H9 (cell line): ENCODE measurements around the gene BCKDHA. TPM values are rescaled to one million over a fixed set of nuclear protein-coding genes. Genes with fewer than 3 reads are reported as not detected.

Source experiments
- DNase-seq: peaks from one replicate; pipeline ENCODE4 v3.0.0-alpha.2; 2017
- H2AFZ ChIP-seq: one replicate; pipeline ENCODE4 v1.6.1; 2013; ENCODE audit warnings: mild to moderate bottlenecking, low read length, control low read depth, moderate library complexity
- H2AK5ac ChIP-seq: 2 replicates; pipeline ENCODE4 v1.6.1; 2013; ENCODE audit warnings: low read length, control low read depth, mixed read lengths; ENCODE audit not compliant: insufficient read length
- H2BK120ac ChIP-seq: one replicate; pipeline ENCODE4 v1.6.1; 2013; ENCODE audit warnings: low read depth, mild to moderate bottlenecking, low read length, control low read depth, inconsistent platforms; ENCODE audit not compliant: poor library complexity, severe bottlenecking
- H2BK12ac ChIP-seq: 2 replicates; pipeline ENCODE4 v1.6.1; 2013; ENCODE audit warnings: low read length, control low read depth, mixed read lengths, low read depth; ENCODE audit not compliant: insufficient read length
- H2BK15ac ChIP-seq: 2 replicates; pipeline ENCODE4 v1.6.1; 2013; ENCODE audit warnings: low read depth, low read length, control low read depth
- H2BK20ac ChIP-seq: one replicate; pipeline ENCODE4 v1.6.1; 2013; ENCODE audit warnings: low read depth, mild to moderate bottlenecking, low read length, control low read depth, inconsistent platforms; ENCODE audit not compliant: poor library complexity, severe bottlenecking
- H2BK5ac ChIP-seq: 2 replicates; pipeline ENCODE4 v1.6.1; 2013; ENCODE audit warnings: low read length, control low read depth, mixed read lengths; ENCODE audit not compliant: insufficient read length
- H3K14ac ChIP-seq: 2 replicates; pipeline ENCODE4 v1.6.1; 2013; ENCODE audit warnings: low read length, control low read depth; ENCODE audit not compliant: insufficient read depth
- H3K18ac ChIP-seq: 2 replicates; pipeline ENCODE4 v1.6.1; 2013; ENCODE audit warnings: low read depth, mild to moderate bottlenecking, mixed read lengths, low read length, control low read depth; ENCODE audit not compliant: insufficient read length
- H3K23ac ChIP-seq: 2 replicates; pipeline ENCODE4 v1.6.1; 2013; ENCODE audit warnings: low read length, control low read depth, mixed read lengths, low read depth; ENCODE audit not compliant: insufficient read length
- H3K23me2 ChIP-seq: 2 replicates; pipeline ENCODE4 v1.6.1; 2013; ENCODE audit warnings: low read depth, mild to moderate bottlenecking, mixed read lengths, low read length, control low read depth; ENCODE audit not compliant: insufficient read length, poor library complexity, severe bottlenecking
- H3K27ac ChIP-seq: 2 replicates; pipeline ENCODE4 v1.5.1; 2013; ENCODE audit warnings: low read length, control low read depth, mixed read lengths, low read depth; ENCODE audit not compliant: insufficient read length
- H3K27me3 ChIP-seq: 2 replicates; pipeline ENCODE4 v1.6.1; 2013; ENCODE audit warnings: low read length, control low read depth, inconsistent platforms; ENCODE audit not compliant: insufficient read depth
- H3K4ac ChIP-seq: 2 replicates; pipeline ENCODE4 v1.6.1; 2013; ENCODE audit warnings: low read depth, mild to moderate bottlenecking, control low read depth, inconsistent platforms, low read length, moderate library complexity
- H3K4me1 ChIP-seq: 2 replicates; pipeline ENCODE4 v1.6.1; 2013; ENCODE audit warnings: low read length, control low read depth, inconsistent platforms; ENCODE audit not compliant: insufficient read depth
- H3K4me2 ChIP-seq: 2 replicates; pipeline ENCODE4 v1.6.1; 2013; ENCODE audit warnings: low read length, control low read depth, mixed read lengths; ENCODE audit not compliant: insufficient read length, insufficient read depth
- H3K56ac ChIP-seq: 2 replicates; pipeline ENCODE4 v1.6.1; 2013; ENCODE audit warnings: low read depth, mild to moderate bottlenecking, mixed read lengths, low read length, control low read depth; ENCODE audit not compliant: insufficient read length
- H3K79me1 ChIP-seq: 2 replicates; pipeline ENCODE4 v1.6.1; 2013; ENCODE audit warnings: low read depth, mild to moderate bottlenecking, moderate library complexity, low read length, control low read depth, inconsistent platforms; ENCODE audit not compliant: insufficient read depth, poor library complexity, severe bottlenecking
- H3K79me2 ChIP-seq: 2 replicates; pipeline ENCODE4 v1.6.1; 2013; ENCODE audit warnings: low read length, control low read depth, inconsistent platforms; ENCODE audit not compliant: insufficient read depth
- H3K9ac ChIP-seq: 2 replicates; pipeline ENCODE4 v1.6.1; 2013; ENCODE audit warnings: low read length, control low read depth, mixed read lengths; ENCODE audit not compliant: insufficient read length; ENCODE audit errors: extremely low read depth
- H3K9me3 ChIP-seq: one replicate; pipeline ENCODE4 v1.6.1; 2013; ENCODE audit warnings: low read depth, low read length, inconsistent platforms; ENCODE audit not compliant: control insufficient read depth
- H3T11ph ChIP-seq: one replicate; pipeline ENCODE4 v1.6.1; 2013; ENCODE audit warnings: mild to moderate bottlenecking, low read length, control low read depth, inconsistent platforms
- H4K20me1 ChIP-seq: one replicate; pipeline ENCODE4 v1.6.1; 2013; ENCODE audit not compliant: control insufficient read depth, insufficient read length, insufficient read depth
- H4K5ac ChIP-seq: 2 replicates; pipeline ENCODE4 v1.6.1; 2013; ENCODE audit warnings: low read depth, mild to moderate bottlenecking, mixed read lengths, low read length, control low read depth; ENCODE audit not compliant: insufficient read length
- H4K8ac ChIP-seq: replicated peaks from 2 replicates; pipeline ENCODE4 v1.6.1; 2013; ENCODE audit warnings: low read length, control low read depth, mixed read lengths, low read depth; ENCODE audit not compliant: insufficient read length
- H4K91ac ChIP-seq: 2 replicates; pipeline ENCODE4 v1.6.1; 2013; ENCODE audit warnings: low read depth, mild to moderate bottlenecking, moderate library complexity, mixed read lengths, low read length, control low read depth; ENCODE audit not compliant: insufficient read length
- H3K27ac Mint-ChIP-seq, 3 experiments: 2 replicates in 2 of 3; 3 replicates in 1 of 3; pipeline ENCODE4 v1.8.0; 2020 to 2021; ENCODE audit warnings: mixed read lengths in 3 of 3, mild to moderate bottlenecking in 1 of 3, moderate library complexity in 1 of 3
- H3K27me3 Mint-ChIP-seq: 2 replicates; pipeline ENCODE4 v1.8.0; 2021; ENCODE audit warnings: low read depth, mild to moderate bottlenecking, moderate library complexity, mixed read lengths
- H3K36me3 Mint-ChIP-seq, 3 experiments: 2 replicates in 2 of 3; 3 replicates in 1 of 3; pipeline ENCODE4 v1.8.0; 2020 to 2021; ENCODE audit warnings: low read depth in 3 of 3, mixed read lengths in 3 of 3; ENCODE audit not compliant: insufficient read depth in 1 of 3
- H3K4me1 Mint-ChIP-seq, 2 experiments: 2 replicates each; pipeline ENCODE4 v1.8.0; 2020; ENCODE audit warnings: mixed read lengths in 2 of 2
- H3K4me3 Mint-ChIP-seq, 2 experiments: 2 replicates in 1 of 2; 3 replicates in 1 of 2; pipeline ENCODE4 v1.8.0; 2020 to 2021; ENCODE audit warnings: mild to moderate bottlenecking in 2 of 2, mixed read lengths in 2 of 2, moderate library complexity in 1 of 2
- H3K9me3 Mint-ChIP-seq, 2 experiments: 2 replicates in 1 of 2; 3 replicates in 1 of 2; pipeline ENCODE4 v1.8.0; 2020; ENCODE audit warnings: mild to moderate bottlenecking in 2 of 2, mixed read lengths in 2 of 2, moderate library complexity in 1 of 2
- CTCF ChIP-seq: fragments of 200-600 bp; sonication (generic); conservative IDR thresholded peaks from 3 replicates; pipeline ENCODE4 v1.8.0; 2021; ENCODE audit warnings: antibody characterized with exemption, mild to moderate bottlenecking
- WGBS: extraction: QIAGEN DNeasy Blood & Tissue Kit; methylation state at CpG from one replicate; pipeline ENCODE4 v1.1.7; 2013; ENCODE audit warnings: missing lambda C conversion rate, low lambda C conversion rate, mixed read lengths; ENCODE audit not compliant: insufficient read length; ENCODE audit errors: extremely low coverage; 5-methylcytosine and 5-hydroxymethylcytosine counted together
- total RNA-seq: library from RNA; stranded (reverse); gene quantifications from 2 replicates; pipeline ENCODE4 v1.2.1, GENCODE V29; 2021

The BCKDHA gene
- total RNA-seq, 1 experiment from 2014 or later = 21.1 TPM

GRCh38 chr19:41399525-41399924 is 1.9 kb downstream of the BCKDHA start:
- Histone ChIP-seq H2BK20ac (no peak overlapping the region), H4K8ac (no peak overlapping the region), H3K9ac (no peak overlapping the region), H3K4ac (no peak overlapping the region), H2BK15ac (no peak overlapping the region), H2AK5ac (no peak overlapping the region), H2AFZ (no peak overlapping the region), H3K79me2 (no peaks in the 10 kb centered on the region), H3K4me1 (no peaks in the 10 kb centered on the region), H3K27me3 (no peaks in the 10 kb centered on the region), H3K4me2 (no peak overlapping the region), H4K5ac (no peak overlapping the region), H3T11ph (no peak overlapping the region), H2BK5ac (no peak overlapping the region), H4K91ac (no peak overlapping the region), H2BK12ac (no peak overlapping the region), H3K23ac (no peak overlapping the region), H3K79me1 (peaks cover 6% of the 10 kb centered on the region), H3K18ac (no peak overlapping the region), H3K23me2 (peaks cover 9% of the 10 kb centered on the region), H3K14ac (no peak overlapping the region), H3K9me3 (no peaks in the 10 kb centered on the region), H2BK120ac (no peak overlapping the region), H3K27ac (no peak overlapping the region), H4K20me1 (no peaks in the 10 kb centered on the region), H3K56ac (no peak overlapping the region)
- Mint-ChIP-seq H3K4me1 (peaks cover 21 to 24% of the 10 kb centered on the region in 2 experiments), H3K9me3 (no peaks in the 10 kb centered on the region; a peak in 1 of 5 replicates), H3K36me3 (peaks cover 0 to 12% (median 0%) of the 10 kb centered on the region in 3 experiments; a peak in 4 of 7 replicates), H3K27me3 (no peaks in the 10 kb centered on the region; the same call in 1 of the 2 replicates), H3K27ac (peak overlapping the region in 2 of 3 experiments; percentile 44 to 76; a peak in 1 of 7 replicates), H3K4me3 (peak overlapping the region; percentile 61 to 99; a peak in 3 of 5 replicates)
- WGBS = no CpG with 5 or more reads among the region's 2 CpGs
- no peak for DNase-seq
- TF ChIP-seq CTCF = no peak
